ENCODE measurements around the gene OSBPL3.

Gene OSBPL3

DNA sequence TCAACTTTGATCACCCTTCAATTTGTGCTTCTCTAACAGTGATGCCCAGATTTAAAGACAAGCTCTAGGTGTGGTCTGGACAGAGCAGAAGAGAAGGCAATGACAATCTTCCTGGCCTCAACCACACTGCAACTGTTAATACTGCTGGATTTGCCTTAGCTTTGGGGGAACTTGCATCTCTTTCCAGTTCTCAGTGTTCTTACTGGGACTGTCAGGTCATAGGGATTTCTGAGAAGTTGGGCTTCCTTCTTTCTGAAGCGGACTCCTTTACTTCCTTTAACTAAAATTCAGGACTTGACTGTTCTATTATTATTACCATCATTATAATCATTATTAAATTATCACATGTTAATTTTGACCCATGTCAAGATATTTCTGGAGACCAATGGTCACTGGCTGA, 80.8 kb downstream of the OSBPL3 start:
- H3K4me1 Mint-ChIP-seq, result peaks cover 56% of the 10 kb centered on the region
- no peaks in the 10 kb centered on the region for H3K36me3 Mint-ChIP-seq
- DNase-seq (ENCODE audit: low spot score in 2 of 2), result no peak
- no peaks in the 10 kb centered on the region for H3K9me3 Mint-ChIP-seq
- no peaks in the 10 kb centered on the region for H3K27me3 Mint-ChIP-seq
- no peak overlapping the region for H3K27ac Mint-ChIP-seq
- no peak for ATAC-seq (ENCODE audit: low read depth)
- no peak overlapping the region for H3K4me3 Mint-ChIP-seq

DNA sequence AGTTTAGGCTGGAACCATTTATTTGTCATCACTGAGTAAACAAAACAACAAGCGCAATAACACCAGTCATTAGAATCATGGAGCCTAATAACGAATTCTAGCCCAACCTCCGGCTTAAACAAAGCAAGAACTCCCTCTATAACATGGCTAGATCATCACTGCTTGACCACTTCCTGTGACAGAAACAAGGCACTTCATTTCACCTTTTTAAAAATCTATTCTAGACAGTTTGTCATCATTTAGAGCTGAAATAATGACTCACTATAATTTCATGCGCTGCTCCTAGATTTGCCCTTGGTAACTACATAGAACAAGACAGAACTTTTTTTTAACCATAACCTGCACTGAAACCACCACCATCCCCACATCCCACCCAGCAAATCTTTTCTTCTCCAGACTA, 81.3 kb downstream of the OSBPL3 start:
- no peak overlapping the region for H3K4me3 Mint-ChIP-seq

DNA sequence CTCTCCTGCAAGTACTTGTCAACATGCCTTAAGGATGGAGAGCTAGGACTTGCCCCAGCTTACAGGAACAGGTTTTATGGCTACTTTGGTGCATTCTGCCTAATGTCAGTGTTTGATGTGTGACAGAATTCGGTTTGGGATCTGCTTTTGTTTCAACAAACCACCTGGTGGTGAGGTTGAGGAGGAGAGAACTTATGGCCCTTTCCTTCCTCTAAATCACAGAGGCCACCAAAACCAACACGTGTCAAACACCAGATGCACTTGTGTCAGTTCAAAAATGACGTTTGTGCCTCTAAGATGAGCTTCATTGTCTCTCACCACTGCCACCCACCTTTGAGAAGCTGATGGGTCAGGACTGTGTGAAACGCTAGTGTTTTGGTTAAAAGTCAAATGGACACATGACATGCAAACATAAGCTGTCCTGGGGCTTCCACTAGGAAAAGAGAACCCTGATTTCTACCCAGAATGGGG, 83.9 kb downstream of the OSBPL3 start:
- Mint-ChIP-seq H3K4me1 (peaks cover 52% of the 10 kb centered on the region), H3K27me3 (no peaks in the 10 kb centered on the region), H3K9me3 (no peaks in the 10 kb centered on the region), H3K4me3 (no peak overlapping the region), H3K27ac (peak overlapping the region; percentile 90), H3K36me3 (peaks cover 7% of the 10 kb centered on the region)
- ATAC-seq (ENCODE audit: low read depth) (peak; percentile 91), DNase-seq (ENCODE audit: low spot score in 2 of 2) (peak in 1 of 2 donors; percentile 48)

More for the DNA sequence above, 81.3 kb downstream of the OSBPL3 start:
- Mint-ChIP-seq H3K9me3 (no peaks in the 10 kb centered on the region), H3K36me3 (no peaks in the 10 kb centered on the region), H3K27ac (no peak overlapping the region), H3K27me3 (no peaks in the 10 kb centered on the region), H3K4me1 (peaks cover 56% of the 10 kb centered on the region)
- ATAC-seq (ENCODE audit: low read depth) (no peak), DNase-seq (ENCODE audit: low spot score in 2 of 2) (no peak)

DNA sequence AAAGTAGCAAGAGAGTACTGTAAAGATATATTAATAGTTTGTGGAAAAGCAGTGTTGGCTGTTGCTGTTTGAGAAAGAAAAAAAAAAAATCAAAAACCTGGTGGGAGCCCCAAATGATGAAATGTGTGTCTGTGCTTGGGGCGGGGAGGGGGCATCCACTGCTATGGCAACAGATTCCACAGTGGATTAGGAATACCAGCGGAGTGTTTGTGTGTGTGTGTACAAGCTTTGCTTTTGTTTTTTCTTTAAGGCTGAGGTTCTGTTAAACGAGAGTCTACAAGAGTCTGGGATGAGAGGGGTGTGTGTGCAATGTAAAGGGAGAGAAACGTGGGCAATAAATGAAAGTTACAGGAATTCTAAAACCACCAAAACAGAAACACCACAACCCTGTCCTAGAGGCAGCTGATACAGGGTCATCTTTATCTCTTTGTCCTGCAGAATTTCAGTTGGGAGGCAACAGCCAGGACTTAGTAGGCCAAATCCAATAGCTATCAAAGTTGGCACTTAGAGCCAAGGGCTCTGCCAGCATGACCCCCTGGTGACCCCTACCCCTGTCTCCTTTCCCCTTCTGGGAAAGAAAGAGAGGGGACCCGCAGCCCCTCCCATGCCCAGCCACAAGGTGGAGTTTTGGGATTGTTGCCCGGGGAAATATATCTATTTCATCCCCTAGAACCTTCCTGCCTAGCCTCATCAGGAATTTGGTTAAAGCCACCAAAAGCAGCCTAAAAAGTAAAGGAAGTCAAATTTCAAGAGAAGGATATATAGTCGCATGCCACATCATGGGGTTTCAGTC, 85.4 kb downstream of the OSBPL3 start:
- H3K27ac Mint-ChIP-seq, result peak overlapping the region; percentile 46

GRCh38 chr7:24891311-24891735, 88.7 kb downstream of the OSBPL3 start:
- no peak for DNase-seq (ENCODE audit: low spot score in 2 of 2)
- no peak for ATAC-seq (ENCODE audit: low read depth)
- H3K4me3 Mint-ChIP-seq, result no peak overlapping the region
- H3K9me3 Mint-ChIP-seq, result no peaks in the 10 kb centered on the region
- peaks cover 23% of the 10 kb centered on the region for H3K36me3 Mint-ChIP-seq
- H3K27ac Mint-ChIP-seq, result no peak overlapping the region
- H3K4me1 Mint-ChIP-seq, result peaks cover 29% of the 10 kb centered on the region
- H3K27me3 Mint-ChIP-seq, result no peaks in the 10 kb centered on the region

More for the DNA sequence above, 85.4 kb downstream of the OSBPL3 start:
- peaks cover 14% of the 10 kb centered on the region for H3K36me3 Mint-ChIP-seq
- H3K27me3 Mint-ChIP-seq, result no peaks in the 10 kb centered on the region
- H3K9me3 Mint-ChIP-seq, result no peaks in the 10 kb centered on the region
- ATAC-seq (ENCODE audit: low read depth) (no peak), DNase-seq (ENCODE audit: low spot score in 2 of 2) (no peak)
- H3K4me1 Mint-ChIP-seq, result peaks cover 45% of the 10 kb centered on the region
- H3K4me3 Mint-ChIP-seq, result no peak overlapping the region

DNA sequence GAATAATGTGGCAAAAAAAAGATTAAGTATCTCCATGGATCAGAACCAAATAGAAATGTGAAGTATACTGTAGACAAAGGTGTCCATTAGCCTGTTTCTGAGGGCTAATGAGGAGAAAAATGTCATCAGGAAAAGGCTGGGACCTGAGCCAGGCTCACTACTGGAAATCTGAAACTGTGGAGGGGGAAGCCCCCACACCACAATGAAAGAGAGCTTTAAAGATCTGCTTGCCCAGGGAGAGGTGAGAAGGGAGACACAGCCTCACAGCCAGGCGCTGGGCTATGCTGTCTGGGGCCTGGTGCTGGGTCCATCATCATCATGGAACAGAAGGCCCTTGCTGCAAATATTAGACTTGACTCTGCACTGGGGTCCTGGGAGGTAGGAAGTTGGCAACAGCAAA, 90.4 kb downstream of the OSBPL3 start:
- H3K9me3 Mint-ChIP-seq, result no peaks in the 10 kb centered on the region
- ATAC-seq (ENCODE audit: low read depth) (no peak), DNase-seq (ENCODE audit: low spot score in 2 of 2) (no peak)
- peaks cover 22% of the 10 kb centered on the region for H3K4me1 Mint-ChIP-seq
- no peaks in the 10 kb centered on the region for H3K27me3 Mint-ChIP-seq
- peaks cover 31% of the 10 kb centered on the region for H3K36me3 Mint-ChIP-seq
- H3K27ac Mint-ChIP-seq, result peak overlapping the region; percentile 17
- no peak overlapping the region for H3K4me3 Mint-ChIP-seq

DNA sequence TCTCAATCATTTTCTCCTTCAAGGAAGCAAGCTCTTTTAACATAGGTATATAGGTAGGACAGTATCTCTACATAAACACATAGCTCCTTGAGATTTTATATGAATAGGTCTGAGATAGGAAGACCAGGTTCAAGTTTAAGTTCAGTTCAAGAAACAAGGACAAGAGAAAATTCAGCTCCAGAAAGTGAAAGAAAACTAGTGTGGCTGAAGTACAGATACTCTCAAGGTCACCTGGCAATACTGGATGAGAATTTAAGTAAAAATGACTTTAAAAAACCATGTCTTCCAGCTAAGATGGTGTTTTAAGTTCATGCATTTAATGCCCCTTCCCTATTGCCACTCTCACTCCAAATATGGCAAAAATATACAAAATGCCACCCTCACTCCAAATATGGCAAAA, 91.3 kb downstream of the OSBPL3 start:
- Mint-ChIP-seq H3K4me3 (no peak overlapping the region), H3K27me3 (no peaks in the 10 kb centered on the region), H3K4me1 (peaks cover 25% of the 10 kb centered on the region), H3K36me3 (peaks cover 35% of the 10 kb centered on the region), H3K9me3 (no peaks in the 10 kb centered on the region), H3K27ac (no peak overlapping the region)
- ATAC-seq (ENCODE audit: low read depth) (no peak), DNase-seq (ENCODE audit: low spot score in 2 of 2) (no peak)

GRCh38 chr7:24885716-24886115, 94.3 kb downstream of the OSBPL3 start:
- Mint-ChIP-seq H3K27me3 (no peaks in the 10 kb centered on the region), H3K4me3 (no peak overlapping the region), H3K36me3 (peaks cover 29% of the 10 kb centered on the region), H3K9me3 (no peaks in the 10 kb centered on the region), H3K4me1 (peaks cover 30% of the 10 kb centered on the region), H3K27ac (no peak overlapping the region)
- ATAC-seq (ENCODE audit: low read depth) (no peak), DNase-seq (ENCODE audit: low spot score in 2 of 2) (no peak)

DNA sequence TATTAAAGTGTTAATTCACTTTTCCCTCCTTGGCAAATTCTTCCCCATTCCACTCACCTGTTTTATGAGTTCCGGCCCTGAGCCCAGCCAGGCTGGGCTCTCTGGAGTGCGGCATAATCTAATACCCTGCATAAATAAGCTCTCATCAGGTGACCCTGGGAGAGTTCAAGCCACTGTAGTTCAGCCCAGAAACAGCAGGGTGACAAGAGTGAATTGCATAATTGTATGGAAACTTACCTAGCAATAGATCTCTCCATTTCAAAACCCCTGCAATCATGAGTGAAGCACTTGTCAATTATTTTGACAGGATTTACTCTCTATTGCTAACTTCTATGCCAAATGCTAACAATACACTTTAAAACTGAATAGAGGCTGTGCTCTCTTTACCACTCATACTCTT, 94.7 kb downstream of the OSBPL3 start:
- DNase-seq (ENCODE audit: low spot score in 2 of 2), result no peak
- Mint-ChIP-seq H3K4me3 (no peak overlapping the region), H3K27ac (no peak overlapping the region), H3K36me3 (peaks cover 28% of the 10 kb centered on the region), H3K4me1 (peaks cover 30% of the 10 kb centered on the region), H3K9me3 (no peaks in the 10 kb centered on the region), H3K27me3 (no peaks in the 10 kb centered on the region)
- ATAC-seq (ENCODE audit: low read depth), result no peak

DNA sequence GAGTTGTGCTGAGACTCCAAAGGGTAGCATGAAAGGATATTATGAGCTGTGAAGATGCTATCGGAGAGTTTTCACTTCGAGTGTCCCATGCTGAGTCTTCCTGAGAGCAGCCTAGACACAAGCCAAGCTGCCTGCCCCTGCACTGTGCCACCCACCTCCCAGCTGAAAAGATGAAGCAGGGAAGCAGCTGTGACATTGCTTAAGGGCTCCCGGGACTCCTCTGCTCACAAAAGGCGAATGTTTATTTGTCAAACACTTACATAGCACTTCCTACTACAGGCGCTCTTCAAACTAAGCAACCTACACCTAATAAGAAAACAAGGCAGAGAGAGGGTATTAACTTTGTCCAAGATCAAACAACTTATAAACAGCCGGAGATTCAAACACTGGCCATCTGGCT, 95.6 kb downstream of the OSBPL3 start:
- Mint-ChIP-seq H3K4me3 (no peak overlapping the region), H3K27me3 (no peaks in the 10 kb centered on the region), H3K9me3 (no peaks in the 10 kb centered on the region), H3K27ac (no peak overlapping the region), H3K4me1 (peaks cover 26% of the 10 kb centered on the region), H3K36me3 (peaks cover 24% of the 10 kb centered on the region)
- ATAC-seq (ENCODE audit: low read depth) (no peak), DNase-seq (ENCODE audit: low spot score in 2 of 2) (no peak)

DNA sequence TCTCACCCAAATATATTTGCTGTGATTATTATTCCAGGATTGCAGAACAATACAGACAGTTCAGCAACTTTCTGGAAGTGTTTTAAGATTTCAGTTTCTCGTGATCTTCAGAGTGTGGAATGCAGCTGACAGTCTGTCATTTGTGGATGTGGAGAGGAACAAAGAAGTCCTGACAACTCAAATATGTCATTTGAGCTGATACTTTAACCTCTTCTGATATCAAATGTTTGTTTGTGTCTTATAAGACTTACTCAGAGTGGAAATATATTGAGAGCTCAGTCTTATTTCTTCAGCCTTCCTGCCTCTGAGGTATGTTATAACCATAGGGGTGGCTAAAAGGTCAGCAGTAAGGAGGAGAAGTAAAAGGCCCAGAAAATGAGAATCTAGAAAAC, 96.4 kb downstream of the OSBPL3 start:
- H3K27me3 Mint-ChIP-seq, result no peaks in the 10 kb centered on the region
- no peaks in the 10 kb centered on the region for H3K9me3 Mint-ChIP-seq
- peak overlapping the region; percentile 17 for H3K27ac Mint-ChIP-seq
- H3K4me3 Mint-ChIP-seq, result no peak overlapping the region
- H3K36me3 Mint-ChIP-seq, result peaks cover 20% of the 10 kb centered on the region
- DNase-seq (ENCODE audit: low spot score in 2 of 2) (no peak), ATAC-seq (ENCODE audit: low read depth) (no peak)
- H3K4me1 Mint-ChIP-seq, result peaks cover 27% of the 10 kb centered on the region

DNA sequence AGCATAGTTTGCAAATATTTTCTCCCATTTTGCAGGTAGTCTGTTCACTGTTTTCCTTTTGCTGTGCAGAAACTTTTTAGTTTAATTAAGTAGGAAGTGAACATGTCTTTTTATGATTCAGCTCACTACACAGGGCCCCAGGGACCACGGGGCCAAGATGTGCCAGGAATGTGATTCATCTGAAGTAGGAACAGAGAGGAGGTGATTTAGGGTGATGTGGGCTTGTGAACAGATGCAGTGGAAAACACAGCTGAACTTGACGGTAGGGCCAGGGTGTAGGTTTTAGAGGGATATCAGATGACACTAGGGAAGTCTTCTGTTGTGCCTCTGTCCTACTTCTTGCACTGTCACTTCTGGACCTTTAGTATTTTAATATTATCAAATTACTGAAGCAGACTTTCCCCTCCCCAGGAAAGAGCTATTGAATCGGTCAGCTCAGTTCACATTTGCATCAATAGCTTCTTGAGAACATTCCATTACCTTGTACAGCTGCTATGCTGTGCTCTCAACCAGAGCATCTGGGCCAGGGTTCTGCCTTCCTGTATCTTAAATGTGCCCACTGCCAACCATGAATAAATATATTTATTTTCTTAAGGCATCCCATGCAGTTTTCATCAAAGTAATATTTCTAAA, 96.9 kb downstream of the OSBPL3 start:
- DNase-seq (ENCODE audit: low spot score in 2 of 2), result no peak
- Mint-ChIP-seq H3K4me1 (peaks cover 28% of the 10 kb centered on the region), H3K4me3 (no peak overlapping the region), H3K27ac (peak overlapping the region; percentile 17), H3K9me3 (no peaks in the 10 kb centered on the region), H3K27me3 (no peaks in the 10 kb centered on the region), H3K36me3 (peaks cover 20% of the 10 kb centered on the region)
- ATAC-seq (ENCODE audit: low read depth), result peak; percentile 38

DNA sequence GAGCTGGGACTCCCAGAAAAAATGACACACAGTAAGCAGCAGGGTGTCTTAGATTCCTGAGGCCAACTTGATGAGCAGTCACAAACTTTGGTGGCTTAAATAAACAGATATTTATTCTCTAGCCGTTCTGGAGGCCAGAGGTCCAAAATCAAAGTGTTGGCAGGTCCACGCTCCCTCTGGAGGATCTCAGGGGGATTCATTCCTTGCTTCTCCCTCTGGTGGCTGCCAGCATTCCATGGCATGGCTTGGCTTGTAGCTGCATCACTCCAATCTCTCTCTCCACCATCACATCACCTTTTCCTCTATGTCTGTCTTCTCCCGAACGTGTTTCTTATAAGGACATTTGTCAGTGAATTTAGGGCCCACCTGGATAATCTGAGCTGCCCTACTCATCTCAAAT, 98.4 kb downstream of the OSBPL3 start:
- no peak for DNase-seq (ENCODE audit: low spot score in 2 of 2)
- peaks cover 37% of the 10 kb centered on the region for H3K4me1 Mint-ChIP-seq
- H3K27ac Mint-ChIP-seq, result no peak overlapping the region
- no peak for ATAC-seq (ENCODE audit: low read depth)
- no peaks in the 10 kb centered on the region for H3K27me3 Mint-ChIP-seq
- no peak overlapping the region for H3K4me3 Mint-ChIP-seq
- H3K9me3 Mint-ChIP-seq, result no peaks in the 10 kb centered on the region
- peaks cover 18% of the 10 kb centered on the region for H3K36me3 Mint-ChIP-seq

DNA sequence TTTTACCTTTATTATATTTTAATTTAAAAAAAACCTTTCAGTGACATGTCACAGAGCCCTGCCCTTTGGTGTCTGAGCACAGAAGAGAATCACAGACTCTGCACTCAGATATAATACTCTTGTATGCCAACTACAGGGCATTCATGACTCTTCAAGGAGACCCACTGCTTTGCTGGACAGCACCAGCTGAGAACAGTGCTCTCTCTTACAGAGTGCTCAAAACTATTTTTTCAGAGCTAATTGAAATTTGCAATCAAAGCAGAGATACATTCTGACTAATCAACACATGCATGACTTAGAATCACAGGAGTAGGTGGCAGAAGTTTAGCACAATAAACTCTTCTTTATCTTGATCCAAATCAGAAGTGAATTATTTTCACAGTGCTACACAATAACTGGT, 99.1 kb downstream of the OSBPL3 start:
- Mint-ChIP-seq H3K4me1 (peaks cover 41% of the 10 kb centered on the region), H3K4me3 (no peak overlapping the region), H3K36me3 (peaks cover 15% of the 10 kb centered on the region), H3K9me3 (no peaks in the 10 kb centered on the region), H3K27me3 (no peaks in the 10 kb centered on the region), H3K27ac (no peak overlapping the region)
- ATAC-seq (ENCODE audit: low read depth) (no peak), DNase-seq (ENCODE audit: low spot score in 2 of 2) (no peak)

Measured in memory B cell (primary cell).